B cell (primary cell): ENCODE data around the gene MYLK3. TPM values are rescaled to one million over a fixed set of nuclear protein-coding genes. Genes with fewer than 3 reads are reported as not detected.

ENCODE experiments used
- ATAC-seq: fragments of 200-7000 bp; cut with Tn5 transposase; one replicate; pipeline ENCODE4 v1.10.0; 2021; ENCODE audit warnings: low read depth, mild to moderate bottlenecking, moderate number of reproducible peaks, moderate library complexity
- CTCF ChIA-PET: fragments of 350-600 bp; sonication (Branson Sonifier 250); formaldehyde crosslinking; loops from one replicate; lab custom pipeline; 2021; ENCODE audit warnings: antibody characterized with exemption, inconsistent platforms; lab: Charles Lee
- POLR2A ChIA-PET: fragments of 350-600 bp; sonication (Branson Sonifier 250); formaldehyde crosslinking; loops from one replicate; lab custom pipeline; 2021; ENCODE audit warnings: antibody characterized with exemption; lab: Charles Lee
- DNase-seq: peaks from one replicate; pipeline ENCODE4 v3.0.0; 2013
- H2AFZ ChIP-seq: 2 replicates; pipeline ENCODE4 v1.6.1; 2012; ENCODE audit warnings: mild to moderate bottlenecking, low read depth, low read length; ENCODE audit not compliant: insufficient read depth, poor library complexity, severe bottlenecking
- H3K27ac ChIP-seq, 2 donors: 1 replicate in 1 of 2; 2 replicates in 1 of 2; pipeline ENCODE4 v1.5.1; 2012 to 2013; ENCODE audit warnings: low read length in 2 of 2, mild to moderate bottlenecking in 2 of 2, moderate library complexity in 1 of 2
- H3K27me3 ChIP-seq, 4 experiments: fragments of 200-600 bp in 1 of 4; sonication (generic) in 1 of 4; replicated peaks in 1 of 4; 1 replicate in 2 of 4; 2 replicates in 2 of 4; pipeline versions ENCODE4 v1.6.1 to v1.7.0; 2013 to 2016; ENCODE audit warnings: low read length in 3 of 4, mild to moderate bottlenecking in 2 of 4, mixed read lengths in 1 of 4, moderate library complexity in 1 of 4; ENCODE audit not compliant: insufficient read depth in 4 of 4, control insufficient read depth in 3 of 4; ENCODE audit errors: control extremely low read depth in 1 of 4
- H3K36me3 ChIP-seq, 2 experiments: replicated peaks in 1 of 2; 1 replicate in 1 of 2; 2 replicates in 1 of 2; pipeline versions ENCODE4 v1.6.1 to v1.7.1; 2013; ENCODE audit warnings: low read length in 1 of 2; ENCODE audit not compliant: insufficient read depth in 2 of 2, control insufficient read depth in 1 of 2; ENCODE audit errors: control extremely low read depth in 1 of 2, extremely low read depth in 1 of 2
- H3K4me1 ChIP-seq, 2 donors: fragments of 200-600 bp in 1 of 2; sonication (generic) in 1 of 2; 1 replicate in 1 of 2; 2 replicates in 1 of 2; pipeline versions ENCODE4 v1.5.1 to v1.6.1; 2013 to 2017; ENCODE audit warnings: low read length in 2 of 2; ENCODE audit not compliant: control insufficient read depth in 2 of 2, insufficient read depth in 2 of 2
- H3K4me2 ChIP-seq: replicated peaks from 2 replicates; pipeline ENCODE3; 2012; ENCODE audit warnings: mild to moderate bottlenecking, low read depth, low read length; ENCODE audit not compliant: poor library complexity, severe bottlenecking
- H3K4me3 ChIP-seq, 5 experiments: fragments of 200-600 bp in 1 of 5; sonication (generic) in 1 of 5; 1 replicate in 3 of 5; 2 replicates in 2 of 5; pipeline versions ENCODE4 v1.5.1 to v1.7.0; 2011 to 2016; ENCODE audit warnings: low read length in 4 of 5, mild to moderate bottlenecking in 4 of 5, low read depth in 2 of 5, control low read depth in 1 of 5, moderate library complexity in 1 of 5; ENCODE audit not compliant: insufficient read depth in 1 of 5; ENCODE audit errors: control extremely low read depth in 1 of 5, extremely low read depth in 1 of 5
- H3K79me2 ChIP-seq: fragments of 200-600 bp; sonication (generic); one replicate; pipeline ENCODE4 v1.6.0; 2016; ENCODE audit warnings: low read length; ENCODE audit not compliant: control insufficient read depth, insufficient read depth
- H3K9ac ChIP-seq: fragments of 200-600 bp; sonication (generic); 2 replicates; pipeline ENCODE4 v1.6.1; 2017; ENCODE audit warnings: mild to moderate bottlenecking, low read length, moderate library complexity
- H3K9me3 ChIP-seq, 3 donors: one replicate each; pipeline versions ENCODE4 v1.6.1 to v1.7.1; 2013; ENCODE audit warnings: low read length in 2 of 3; ENCODE audit not compliant: control insufficient read depth in 2 of 3, insufficient read depth in 1 of 3; ENCODE audit errors: control extremely low read depth in 1 of 3
- H4K20me1 ChIP-seq: 2 replicates; pipeline ENCODE4 v1.6.0; 2012; ENCODE audit warnings: mild to moderate bottlenecking, low read length; ENCODE audit not compliant: insufficient read depth, control insufficient read depth, poor library complexity, severe bottlenecking
- H3K27ac Mint-ChIP-seq: one replicate; pipeline ENCODE4 v1.8.0; 2021; ENCODE audit warnings: mixed read lengths
- H3K27me3 Mint-ChIP-seq: one replicate; pipeline ENCODE4 v1.8.0; 2021; ENCODE audit warnings: mixed read lengths
- H3K4me1 Mint-ChIP-seq: one replicate; pipeline ENCODE4 v1.8.0; 2021; ENCODE audit warnings: mixed read lengths
- H3K4me3 Mint-ChIP-seq: one replicate; pipeline ENCODE4 v1.8.0; 2021; ENCODE audit warnings: mixed read lengths
- H3K9me3 Mint-ChIP-seq: one replicate; pipeline ENCODE4 v1.8.0; 2022; ENCODE audit warnings: mixed read lengths; ENCODE audit not compliant: insufficient read depth
- CTCF ChIP-seq: fragments of 200-600 bp; IDR thresholded peaks from one replicate; pipeline ENCODE4 v1.8.0; 2022; ENCODE audit warnings: antibody characterized with exemption, mild to moderate bottlenecking
- EZH2 ChIP-seq: IDR thresholded peaks from 2 replicates; pipeline ENCODE4 v1.6.1; 2012; ENCODE audit warnings: borderline replicate concordance, low read depth, mild to moderate bottlenecking, moderate library complexity, low read length; ENCODE audit not compliant: insufficient read depth, poor library complexity, severe bottlenecking
- WGBS: methylation state at CpG from one replicate; pipeline ENCODE4 v1.1.5; 2013; ENCODE audit warnings: missing lambda C conversion rate; ENCODE audit not compliant: insufficient coverage; 5-methylcytosine and 5-hydroxymethylcytosine counted together
- intact Hi-C: fragments of 100-400 bp; cut with micrococcal nuclease; formaldehyde crosslinking; loops from one replicate; pipeline ENCODE4 v1.10.0; 2022
- polyA minus RNA-seq: library from RNA; depleted of rRNA, polyadenylated mRNA; stranded (reverse); fragments of >200 nt; gene quantifications from 2 replicates; pipeline ENCODE4 v1.2.3, GENCODE V29; 2012
- polyA plus RNA-seq: library from polyadenylated mRNA; depleted of rRNA; stranded (reverse); fragments of >200 nt; gene quantifications from 2 replicates; pipeline ENCODE4 v1.2.3, GENCODE V29; 2012
- total RNA-seq, 2 donors: library from RNA; stranded (reverse); fragments of 120-200 nt in 1 of 2; gene quantifications; 1 replicate in 1 of 2; 2 replicates in 1 of 2; pipeline versions ENCODE4 v1.2.3 to v1.2.4, GENCODE V29; 2013 to 2022

MYLK3 gene
- total RNA-seq (0.10 and 0.56 TPM in 2 replicates), polyA plus RNA-seq (0.01 and 0.09 TPM in 2 replicates), polyA minus RNA-seq (0.07 TPM in 1 of 2 replicates, not detected in the other)
- 0.51 TPM for total RNA-seq (2013)

- Histone ChIP-seq H3K79me2 (no peaks in the 10 kb centered on the region), H3K27ac (no peak within 1 kb of the TSS), H3K9me3 (no peaks in the 10 kb centered on the region), H3K4me1 (peaks cover 17 to 22% of the 10 kb centered on the region in 2 donors), H3K4me3 (no peak within 1 kb of the TSS), H2AFZ (peak within 1 kb of the TSS; percentile 59), H3K4me2 (no peak within 1 kb of the TSS), H3K27me3 (no peaks in the 10 kb centered on the region), H3K36me3 (no peaks in the 10 kb centered on the region), H4K20me1 (no peaks in the 10 kb centered on the region), H3K9ac (no peak within 1 kb of the TSS)
- TF ChIP-seq EZH2 (no peak), CTCF (no peak)
- no peaks in the 10 kb centered on the region for H3K9me3 Mint-ChIP-seq
- no peak within 1 kb of the TSS for H3K27ac Mint-ChIP-seq
- 85% methylated on average over 24 of the region's 25 CpGs for WGBS
- POLR2A ChIA-PET: no interaction called here
- DNase-seq (no peak), ATAC-seq (no peak)
- CTCF ChIA-PET: no interaction called here
- no peaks in the 10 kb centered on the region for H3K27me3 Mint-ChIP-seq
- H3K4me1 Mint-ChIP-seq: peaks cover 22% of the 10 kb centered on the region
- intact Hi-C loops: no loop called here
- H3K4me3 Mint-ChIP-seq: no peak within 1 kb of the TSS
Measured at GRCh38 chr16:46747777-46748651, at the start of gene MYLK3. MYLK3 (minus strand) TSS chr16:46748344; CDS start chr16:46748193, 151 bp downstream.

GRCh38 chr16:46797501-46797900 is 49.4 kb upstream of the MYLK3 start:
- H3K9me3 Mint-ChIP-seq: peaks cover 12% of the 10 kb centered on the region
- H4K20me1 ChIP-seq: no peaks in the 10 kb centered on the region
- no peaks in the 10 kb centered on the region for H3K27me3 Mint-ChIP-seq
- ChIA-PET POLR2A (no interaction called here), CTCF (interaction anchor here (1.5 kb wide), 1 partner anchor 13 kb away, joined by 4 read pairs; no protein-coding TSS in a partner anchor)
- H3K4me3 ChIP-seq: no peak overlapping the region
- H3K4me1 ChIP-seq: no peaks in the 10 kb centered on the region
- peaks cover 5 to 13% (median 11%) of the 10 kb centered on the region in 3 donors for H3K9me3 ChIP-seq
- H3K27ac ChIP-seq: no peak overlapping the region
- H3K4me1 Mint-ChIP-seq: peaks cover 4% of the 10 kb centered on the region
- H3K36me3 ChIP-seq: peaks cover 0 to 2% of the 10 kb centered on the region in 2 experiments
- no peaks in the 10 kb centered on the region for H3K27me3 ChIP-seq
- WGBS: no CpG with 5 or more reads among the region's 4 CpGs
- no peak overlapping the region for H3K4me2 ChIP-seq
- ATAC-seq (no peak), DNase-seq (no peak)
- no peak overlapping the region for H3K27ac Mint-ChIP-seq
- intact Hi-C loops: no loop called here
- no peak for TF ChIP-seq EZH2
- TF ChIP-seq CTCF: no peak
- peaks cover 4% of the 10 kb centered on the region for H3K79me2 ChIP-seq
- H2AFZ ChIP-seq: no peak overlapping the region
- no peak overlapping the region for H3K9ac ChIP-seq
- H3K4me3 Mint-ChIP-seq: no peak overlapping the region
